NCI-H2196 treated with DMSO at 0.1 percent for 48 hours (cell line): ENCODE data around the gene DGLUCY.
"Not testable (repeated sequence)": the region's sequence is repeated elsewhere in the genome, so short reads cannot be mapped to it uniquely, and the experiment has no call there.

Source experiments
- DNase-seq: peaks from one replicate; lab custom pipeline; 2025; ENCODE audit not compliant: unreplicated experiment; lab: John Stamatoyannopoulos, UW

The DGLUCY gene

DNA sequence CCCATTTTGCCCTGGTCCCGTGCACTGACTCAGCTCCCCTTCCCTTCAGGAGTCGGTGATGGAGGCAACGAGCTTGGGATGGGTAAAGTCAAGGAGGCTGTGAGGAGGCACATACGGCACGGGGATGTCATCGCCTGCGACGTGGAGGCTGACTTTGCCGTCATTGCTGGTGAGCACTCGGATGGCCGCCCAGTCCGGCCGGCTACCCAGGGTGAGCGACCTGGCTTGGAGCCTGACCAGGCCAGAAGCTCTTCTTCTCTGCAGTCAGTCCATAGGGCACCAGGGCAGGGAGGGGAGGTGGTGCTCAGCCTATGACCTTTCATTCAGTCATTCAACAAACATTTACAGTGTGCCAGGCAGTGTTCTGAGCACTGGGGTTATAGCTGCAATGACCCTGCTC is 90.8 kb downstream of the DGLUCY start:
- DNase-seq = no peak

DNA sequence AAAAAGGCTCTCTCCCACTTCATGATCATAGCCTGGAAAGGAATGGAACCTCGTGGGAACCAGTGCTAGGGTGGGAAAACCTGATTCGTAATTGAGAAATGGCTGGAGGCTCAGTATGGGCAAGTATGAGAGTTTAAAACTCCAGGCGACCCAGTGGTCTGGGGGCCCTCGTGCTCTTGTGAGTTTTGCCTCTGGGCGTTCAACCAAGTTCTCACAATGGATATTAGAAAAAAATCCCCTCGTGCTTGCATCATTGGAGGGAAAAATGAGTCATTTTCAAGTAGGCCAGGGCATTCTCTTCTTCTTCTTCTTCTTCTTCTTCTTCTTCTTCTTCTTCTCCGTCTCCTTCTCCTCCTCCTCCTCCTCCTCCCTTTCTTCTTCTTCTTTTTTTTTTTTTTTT is 91.6 kb downstream of the DGLUCY start:
- DNase-seq = no peak

DNA sequence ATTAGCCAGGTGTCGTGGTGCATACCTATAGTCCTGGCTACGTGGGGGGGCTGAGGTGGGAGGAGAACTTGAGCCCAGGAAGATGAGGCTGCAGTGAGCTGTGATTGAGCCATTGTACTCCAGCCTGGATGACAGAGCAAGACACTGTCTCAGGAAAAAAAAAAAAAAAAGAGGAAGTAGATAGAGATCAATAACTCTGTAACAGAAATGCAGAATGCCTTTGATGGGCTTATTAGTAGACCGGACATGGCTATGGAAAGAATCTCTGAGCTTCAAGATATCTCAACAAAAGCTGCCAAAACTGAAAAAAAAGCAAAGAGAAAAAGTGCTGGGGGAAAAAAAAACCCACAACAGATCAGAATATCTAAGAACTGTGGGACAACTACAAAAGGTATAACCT is 93.1 kb downstream of the DGLUCY start:
- DNase-seq = no peak

DNA sequence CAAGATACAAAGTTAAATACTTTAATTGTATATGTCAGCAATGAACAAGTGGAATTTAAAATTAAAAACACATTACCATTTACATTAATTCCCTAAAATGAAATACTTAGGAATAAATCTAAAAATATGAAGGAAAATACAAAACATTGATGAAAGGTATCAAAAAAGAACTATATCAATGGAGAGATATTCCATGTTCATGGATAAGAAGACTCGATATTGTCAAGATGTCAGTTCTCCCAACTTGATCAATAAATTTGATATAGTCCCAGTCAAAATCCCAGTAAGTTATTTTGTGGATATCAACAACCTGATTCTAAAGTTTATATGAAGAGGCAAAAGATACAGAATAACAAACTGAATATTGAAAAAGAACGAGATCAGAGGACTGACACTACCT is 97.1 kb downstream of the DGLUCY start:
- no peak for DNase-seq

DNA sequence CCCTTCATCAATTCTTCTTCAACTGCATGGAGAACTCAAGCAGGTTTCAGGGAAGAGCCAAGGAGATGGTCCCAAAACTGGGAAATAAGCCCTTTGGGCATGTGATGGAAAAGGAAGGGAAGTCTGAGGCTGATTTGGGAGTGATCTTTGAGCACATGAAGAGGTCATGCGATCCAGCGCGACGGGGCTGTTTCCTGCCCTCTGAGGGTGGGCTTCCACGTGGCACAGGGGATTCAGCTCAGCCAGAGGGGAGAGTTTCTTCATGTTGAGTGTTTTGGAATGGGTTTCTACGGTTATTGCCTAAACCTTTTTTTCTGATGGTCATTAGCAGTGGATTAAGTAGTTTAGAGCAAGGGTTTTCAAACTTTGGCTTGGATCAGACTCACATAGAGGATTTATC is 100.4 kb downstream of the DGLUCY start:
- DNase-seq = no peak

DNA sequence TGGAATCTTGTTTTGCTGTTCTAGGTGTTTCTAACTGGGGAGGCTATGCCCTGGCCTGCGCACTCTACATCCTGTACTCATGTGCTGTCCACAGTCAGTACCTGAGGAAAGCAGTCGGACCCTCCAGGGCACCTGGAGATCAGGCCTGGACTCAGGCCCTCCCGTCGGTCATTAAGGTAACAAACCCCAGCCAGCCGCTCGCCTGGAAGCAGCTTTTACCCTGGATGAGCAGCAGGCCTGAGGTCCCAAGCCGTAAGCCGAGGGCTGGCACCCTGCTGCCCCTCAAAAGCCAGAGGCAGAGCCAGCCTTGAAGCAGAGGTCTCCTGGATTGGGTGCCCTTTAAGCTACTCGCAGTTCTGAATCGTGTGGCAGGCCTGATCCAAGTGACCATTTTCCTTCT is 101.5 kb downstream of the DGLUCY start:
- DNase-seq = no peak

DNA sequence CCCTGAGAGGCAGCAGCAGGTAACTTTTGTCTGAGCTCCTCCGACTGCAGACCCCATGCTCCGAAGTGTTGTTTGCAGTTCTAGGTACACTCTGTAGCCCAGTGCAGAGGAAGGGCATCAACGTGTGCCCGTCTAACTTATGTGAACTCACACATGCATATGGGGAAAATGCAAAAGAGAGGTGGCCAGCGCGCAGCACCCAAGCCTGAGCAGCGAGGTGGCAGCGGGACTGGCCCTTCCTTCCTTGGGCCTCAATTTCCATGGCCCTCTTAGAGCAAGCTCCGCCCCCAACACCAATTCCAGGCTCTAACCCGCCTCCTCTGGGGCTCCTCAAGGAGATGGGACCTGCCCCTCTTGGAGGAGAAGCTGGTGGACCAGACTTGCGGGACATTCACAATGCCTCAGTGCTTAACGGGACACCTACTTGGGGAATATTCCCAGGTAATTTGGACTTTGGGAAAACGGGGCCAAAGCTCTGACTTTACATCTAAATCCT is 102.9 kb downstream of the DGLUCY start:
- DNase-seq = no peak

DNA sequence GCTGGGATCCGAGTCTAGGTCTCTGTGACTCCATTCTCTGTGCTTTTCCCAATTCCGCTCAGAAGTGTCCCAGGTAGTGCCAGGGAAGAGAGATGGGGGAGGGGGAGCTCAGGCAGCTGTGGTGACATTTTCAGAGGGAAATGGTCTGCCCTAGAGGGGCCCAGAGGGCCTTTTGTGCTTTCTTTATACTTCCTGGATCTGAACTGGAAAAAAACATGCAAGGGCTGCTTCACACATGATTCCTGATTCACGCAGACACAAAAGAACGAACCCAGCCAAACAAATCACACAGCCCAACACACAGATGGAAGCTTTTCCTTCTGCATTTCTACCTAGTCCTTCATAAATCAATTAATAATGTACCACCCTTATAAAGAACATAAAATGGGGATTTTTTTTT is 104.1 kb downstream of the DGLUCY start:
- DNase-seq = no peak

DNA sequence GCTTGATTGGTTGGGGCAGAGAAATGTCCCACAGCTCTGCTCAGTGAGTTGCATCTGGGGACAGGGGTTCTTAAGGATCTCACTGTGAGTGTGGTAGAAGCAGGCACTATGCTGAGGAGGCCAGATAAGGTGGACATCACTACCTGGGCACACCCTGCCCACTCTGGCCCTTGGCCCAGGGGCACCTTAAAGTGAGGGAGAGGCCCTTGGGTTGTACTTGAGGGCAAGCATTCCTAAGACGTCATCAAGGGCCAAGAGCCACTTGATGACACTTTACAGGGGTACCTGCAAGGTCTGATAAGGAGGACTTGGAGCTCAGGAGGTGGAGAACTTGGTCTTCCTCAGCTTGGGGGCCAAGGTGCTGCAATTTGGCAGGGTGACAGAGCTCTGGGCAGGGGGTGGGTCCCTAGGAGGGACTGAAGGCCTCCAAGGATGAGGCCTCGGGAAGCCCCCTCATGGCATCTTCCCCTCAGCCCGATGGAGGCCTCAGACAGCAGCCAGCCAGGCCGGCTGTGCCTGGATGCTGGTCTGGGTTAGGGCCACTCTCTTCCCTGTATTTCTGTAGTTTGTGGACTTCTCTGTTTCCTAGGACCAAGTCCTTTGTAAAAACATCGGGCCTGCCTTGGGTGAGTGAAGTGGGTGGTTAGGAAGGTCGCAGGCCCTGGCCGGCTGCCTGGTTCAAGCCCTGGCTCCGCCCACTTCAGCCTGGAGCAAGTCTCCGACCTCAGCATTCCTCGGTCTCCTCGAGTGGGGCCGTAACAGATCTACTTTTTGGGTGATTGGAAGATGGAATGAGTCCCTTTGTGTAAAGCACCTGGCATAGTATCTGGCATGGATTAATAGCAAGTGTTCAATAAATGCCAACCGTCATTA is 105.9 kb downstream of the DGLUCY start:
- DNase-seq = no peak

DNA sequence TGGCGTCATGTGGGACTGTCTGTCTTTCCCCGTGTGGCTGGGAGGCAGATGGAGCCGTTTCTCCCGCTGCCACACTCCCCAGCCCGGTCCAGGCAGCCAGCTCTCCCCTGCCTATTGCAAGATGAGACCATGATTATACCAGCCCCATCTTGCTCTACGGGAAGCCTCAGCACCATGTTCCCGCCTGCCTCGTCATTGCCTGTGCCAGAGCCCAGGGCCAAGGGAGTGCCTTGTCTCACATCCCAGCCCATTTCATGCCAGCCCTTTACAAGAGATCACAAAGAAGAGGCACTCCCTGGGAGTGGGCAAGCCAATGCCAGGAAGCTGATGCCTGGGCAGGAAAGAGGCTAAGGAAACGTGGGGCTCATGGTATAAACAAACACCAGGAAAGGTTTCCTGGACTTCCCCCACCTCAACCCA is 106.7 kb downstream of the DGLUCY start:
- no peak for DNase-seq

DNA sequence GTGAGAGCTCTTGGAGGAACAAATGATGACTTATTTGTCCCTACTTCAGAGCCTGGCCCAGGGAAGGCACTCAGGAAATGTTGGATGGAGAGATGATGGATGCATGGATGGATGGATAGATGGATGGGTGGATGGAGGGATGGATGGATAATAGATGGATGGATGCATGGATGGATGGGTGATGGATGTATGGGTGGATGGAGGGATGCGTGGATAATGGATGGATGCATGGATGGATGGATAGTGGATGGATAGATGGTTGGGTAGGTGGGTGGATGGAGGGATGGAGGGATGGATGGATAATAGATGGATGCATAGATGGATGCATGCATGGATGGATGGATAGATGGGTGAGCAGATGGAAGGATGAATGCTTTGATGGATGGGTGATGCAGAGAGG is 107.4 kb downstream of the DGLUCY start:
- DNase-seq = no peak

DNA sequence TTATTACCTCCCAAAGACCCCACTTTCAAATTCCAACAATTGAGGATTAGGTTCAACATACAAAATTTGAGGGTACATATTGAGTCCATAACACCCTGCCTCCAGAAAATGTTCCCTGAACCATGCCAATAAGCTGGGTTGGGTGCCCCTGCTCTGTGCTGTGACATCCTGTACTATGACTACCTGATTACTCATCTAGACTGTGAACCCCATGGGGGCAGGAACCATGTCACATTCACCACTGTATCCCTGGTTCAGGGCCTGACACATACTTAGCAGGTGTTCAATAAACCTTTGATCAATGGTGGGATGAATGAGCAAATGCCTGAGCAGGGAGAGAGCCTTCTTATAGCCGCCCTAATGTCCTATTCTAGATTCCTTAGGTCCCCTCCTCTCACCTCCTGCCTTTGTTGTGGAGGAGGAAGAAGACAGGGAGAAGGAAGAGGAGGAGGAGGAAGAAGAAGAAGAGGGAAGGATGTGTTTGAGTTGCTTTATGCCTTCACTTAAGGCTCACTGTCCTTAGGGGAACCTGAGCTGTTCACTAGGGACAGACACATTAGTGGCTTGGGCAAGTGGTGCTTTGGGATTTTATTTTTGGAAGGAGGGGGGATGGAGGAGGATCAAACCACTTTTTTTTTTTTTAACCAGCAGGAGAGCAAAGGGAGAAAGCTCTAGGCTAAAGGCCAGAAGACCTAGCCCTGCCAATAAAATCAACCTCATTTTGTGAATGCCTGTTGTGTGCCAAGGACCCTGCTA is 109.3 kb downstream of the DGLUCY start:
- no peak for DNase-seq

DNA sequence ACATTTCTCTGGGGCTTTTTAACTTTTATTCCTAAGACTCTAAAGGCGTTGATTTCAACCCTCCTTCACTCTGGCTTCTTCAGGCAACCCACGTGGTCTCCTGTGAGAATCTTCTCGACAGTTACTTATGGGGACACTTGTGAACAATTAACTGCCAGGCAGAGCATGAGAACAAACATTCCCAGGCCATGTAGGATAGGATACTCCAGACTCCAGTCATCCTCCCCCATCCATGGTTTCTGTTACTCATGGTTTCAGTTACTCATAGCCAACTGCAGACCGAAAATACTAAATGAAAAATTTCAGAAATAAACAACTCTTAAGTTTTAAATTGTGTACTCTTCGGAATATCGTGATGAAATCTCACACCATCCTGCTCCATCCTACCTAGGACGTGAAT is 111.2 kb downstream of the DGLUCY start:
- no peak for DNase-seq

DNA sequence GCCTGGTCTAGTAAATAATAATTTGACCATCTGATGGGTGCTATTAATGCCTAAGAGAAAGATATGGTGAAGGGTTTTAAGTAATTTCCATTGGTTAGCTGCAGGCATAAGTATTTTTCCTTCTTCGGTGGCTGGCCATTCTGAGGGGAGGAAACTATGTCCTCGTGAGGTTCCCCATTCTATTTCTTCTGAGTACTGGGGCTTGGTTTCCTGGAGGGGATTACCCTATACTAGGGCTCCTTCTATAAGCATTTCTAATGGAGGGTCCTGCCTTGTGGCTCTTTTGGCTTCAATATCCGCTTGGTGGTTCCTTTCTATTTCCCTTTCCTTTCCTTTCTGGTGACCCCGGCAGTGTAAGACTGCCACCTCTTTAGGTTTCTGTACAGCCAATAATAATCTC is 112.5 kb downstream of the DGLUCY start:
- DNase-seq = not testable (repeated sequence)

DNA sequence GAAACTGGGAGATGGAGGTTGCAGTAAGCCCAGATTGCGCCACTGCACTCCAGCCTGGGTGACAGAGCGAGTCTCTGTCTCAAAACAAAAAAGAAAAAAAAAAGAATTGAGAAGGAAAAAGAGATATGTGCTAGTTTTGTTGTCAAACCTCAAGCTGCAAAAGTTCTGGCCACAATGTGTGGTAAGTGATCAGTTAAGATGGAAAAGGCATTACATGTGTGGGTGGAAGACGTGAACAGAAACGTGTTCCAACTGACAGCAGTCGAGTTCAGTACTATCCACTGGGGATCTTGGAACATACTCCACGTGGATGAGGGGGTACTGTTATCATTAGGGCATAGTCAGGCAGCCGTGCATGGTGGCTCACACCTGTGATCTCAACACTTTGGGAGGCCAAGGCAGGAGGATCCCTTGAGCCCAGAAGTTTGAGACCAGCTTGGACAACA is 113.3 kb downstream of the DGLUCY start:
- no peak for DNase-seq

DNA sequence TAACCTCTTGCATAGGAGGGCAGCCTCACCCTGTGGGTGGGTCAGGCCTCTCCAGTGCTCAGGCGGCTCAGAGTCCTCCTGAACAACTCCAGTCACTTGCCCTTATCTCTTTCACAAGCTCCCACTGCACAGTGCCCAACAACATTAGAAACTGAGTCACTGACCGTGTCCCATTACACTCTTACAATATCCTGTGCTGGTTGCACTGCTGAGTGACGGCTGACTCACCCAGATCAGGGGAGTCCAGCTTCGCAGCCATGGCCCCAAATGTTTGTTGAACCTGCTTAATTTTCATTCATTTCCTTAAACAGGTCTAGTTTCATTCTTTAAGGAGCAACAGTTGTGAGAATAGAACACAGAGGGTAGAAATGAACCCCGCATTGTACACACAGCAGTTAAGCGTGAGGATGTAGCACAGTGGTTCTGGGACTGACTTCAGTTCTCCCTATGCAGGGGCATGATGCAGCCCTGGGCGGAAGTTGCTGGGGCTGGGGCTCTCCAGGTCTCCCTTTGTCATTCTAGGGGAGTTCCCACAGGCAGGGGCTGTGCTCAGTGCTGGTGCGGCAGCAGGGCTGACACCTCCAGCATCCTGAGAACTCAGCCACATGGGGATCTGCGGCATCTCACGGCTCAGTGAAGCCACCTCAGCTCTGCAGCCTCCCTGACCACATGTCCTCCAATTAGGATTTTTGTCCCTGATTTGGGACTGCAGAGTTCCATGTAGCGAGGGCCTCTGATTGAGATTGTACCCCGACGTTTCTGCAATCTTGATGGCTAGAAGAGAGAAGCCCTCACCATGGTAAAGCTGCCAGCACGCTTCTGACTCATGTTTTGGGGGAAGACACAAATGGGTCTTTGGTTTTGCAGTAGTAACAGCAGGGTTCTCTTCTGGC is 114.5 kb downstream of the DGLUCY start:
- DNase-seq = no peak

DNA sequence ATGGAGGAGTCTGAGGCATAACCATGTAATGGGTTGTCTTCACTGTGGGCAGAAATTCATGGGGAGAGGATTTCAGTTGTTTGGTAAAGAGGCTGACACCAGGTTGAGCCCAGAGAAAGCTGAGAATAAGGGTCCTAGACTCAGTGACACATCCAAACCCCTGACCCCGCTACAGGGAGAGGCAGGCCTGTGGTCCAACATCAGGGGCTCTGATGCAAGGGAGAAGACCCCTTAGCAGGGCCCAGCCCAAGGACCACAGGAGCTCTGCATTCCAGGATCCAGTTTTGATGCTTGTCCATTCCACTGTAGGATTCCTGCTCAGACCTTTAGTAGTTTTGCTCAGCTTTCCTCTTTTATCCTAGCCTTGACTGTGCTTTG is 115.1 kb downstream of the DGLUCY start:
- DNase-seq = no peak

DNA sequence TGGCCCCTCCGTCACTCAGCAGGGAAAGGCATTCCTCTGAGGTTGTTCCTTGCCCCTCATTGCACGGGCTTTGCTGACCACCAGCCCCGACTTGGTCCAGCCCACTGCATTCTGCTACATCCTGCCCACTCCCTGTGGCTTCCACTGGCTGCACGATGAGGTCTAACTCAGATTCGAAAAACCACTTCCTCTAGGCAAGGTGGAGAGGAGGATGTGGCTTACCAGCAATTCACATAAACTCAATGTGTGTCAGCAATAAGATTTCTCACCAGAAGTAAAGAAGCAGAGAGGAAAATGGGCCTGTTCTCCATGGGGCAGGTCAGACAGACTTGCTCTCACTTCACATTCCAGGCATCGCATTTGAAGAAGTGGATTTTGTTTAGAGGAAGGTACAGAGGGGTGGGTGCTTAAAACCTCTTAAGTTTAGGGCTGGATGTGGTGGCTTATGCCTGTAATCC is 115.9 kb downstream of the DGLUCY start:
- DNase-seq = no peak

DNA sequence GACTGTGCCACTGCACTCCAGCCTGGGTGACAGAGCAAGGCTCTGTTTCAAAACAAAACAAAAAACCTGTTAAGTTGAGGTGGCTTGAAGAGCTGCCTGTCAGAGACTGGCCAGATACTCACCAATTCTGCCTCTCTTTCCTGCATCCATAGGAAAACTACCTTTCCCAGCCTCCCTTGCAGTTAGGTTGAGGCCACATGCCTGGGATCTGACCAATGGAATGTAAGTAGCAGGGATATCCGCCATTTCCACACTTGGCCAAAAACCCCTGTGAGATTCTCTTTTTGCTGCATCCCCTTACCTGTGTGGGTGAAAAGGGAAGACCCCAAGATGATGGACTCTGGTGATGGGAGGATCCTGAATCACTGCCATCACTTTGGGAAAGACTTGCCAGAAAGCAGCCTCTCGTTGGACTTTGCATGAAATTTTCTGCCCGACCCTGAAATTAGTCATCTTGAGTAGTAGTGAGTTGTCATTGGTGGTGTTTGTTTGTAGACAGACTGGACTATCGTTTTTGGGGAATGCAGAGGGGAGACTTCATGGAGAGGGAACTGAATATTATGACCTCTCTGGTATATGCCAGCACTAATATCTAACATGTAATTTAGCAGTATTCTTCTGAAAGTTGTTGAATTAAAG is 116.6 kb downstream of the DGLUCY start:
- DNase-seq = no peak

DNA sequence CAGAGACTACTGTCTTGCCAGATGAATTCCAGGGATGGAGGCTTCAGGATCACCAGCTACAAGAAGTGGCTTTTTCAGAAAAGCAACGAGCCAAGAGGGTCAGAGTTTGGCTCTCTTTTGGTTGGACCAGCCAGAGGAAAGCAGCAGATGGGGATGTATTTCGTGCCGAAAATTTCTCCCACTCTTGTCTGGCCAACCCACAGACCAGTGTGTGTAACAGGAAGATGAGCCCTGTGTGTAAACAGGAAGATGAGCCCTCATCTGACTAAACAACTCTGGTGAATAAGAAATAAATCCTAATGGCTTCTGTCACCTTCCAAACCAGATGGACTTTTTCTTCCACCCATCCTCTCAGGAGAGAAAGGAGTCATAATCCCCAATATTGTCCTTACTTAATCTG is 117.6 kb downstream of the DGLUCY start:
- DNase-seq = no peak

DNA sequence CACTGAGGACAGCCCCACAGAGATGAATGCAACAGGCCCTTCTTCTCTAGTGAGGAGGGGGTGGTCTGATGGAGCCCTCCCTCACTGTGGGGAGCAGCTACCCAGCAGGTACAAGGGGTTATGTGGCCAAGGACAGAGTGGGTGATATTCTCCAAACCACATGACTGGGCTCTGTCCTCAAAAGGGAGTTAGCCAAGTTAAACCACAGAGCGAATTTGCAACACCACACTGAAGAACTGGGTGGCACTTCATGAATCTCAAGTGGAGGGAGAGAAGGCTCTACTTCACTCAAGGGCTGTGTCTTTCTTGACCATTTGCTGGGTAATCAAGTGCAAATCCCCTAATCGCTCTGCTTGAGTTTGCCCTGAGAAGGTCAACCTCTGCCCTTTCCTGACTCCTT is 118.2 kb downstream of the DGLUCY start:
- no peak for DNase-seq
